HL-60 (cell line): ENCODE measurements around the gene MYO1B.

Source experiments
- DNase-seq, 2 experiments: peaks; one replicate each; pipeline ENCODE4 v3.0.0-alpha.2; 2010 to 2020; ENCODE audit warnings: low read depth in 1 of 2, low spot score in 1 of 2
- H3K27ac ChIP-seq: fragments of 250-450 bp; sonication (Bioruptor Pico); replicated peaks from 2 replicates; pipeline ENCODE4 v1.5.1; 2020; ENCODE audit warnings: mild to moderate bottlenecking, moderate library complexity
- H3K27me3 ChIP-seq: fragments of 250-450 bp; sonication (Bioruptor Pico); 2 replicates; pipeline ENCODE4 v1.5.1; 2021; ENCODE audit warnings: mild to moderate bottlenecking, moderate library complexity; ENCODE audit not compliant: insufficient read depth, poor library complexity, severe bottlenecking
- H3K4me3 ChIP-seq: replicated peaks from 2 replicates; pipeline ENCODE4 v1.5.1; 2011; ENCODE audit warnings: mild to moderate bottlenecking, control low read depth, low read length; ENCODE audit not compliant: insufficient read depth
- CTCF ChIP-seq: IDR thresholded peaks from one replicate; pipeline ENCODE4 v1.5.1; 2011; ENCODE audit warnings: low read length, control low read depth, inconsistent platforms; ENCODE audit not compliant: insufficient read depth
- GABPA ChIP-seq: IDR thresholded peaks from 2 replicates; pipeline ENCODE4 v1.6.1; 2012; ENCODE audit warnings: low read depth
- POLR2AphosphoS5 ChIP-seq: IDR thresholded peaks from 2 replicates; pipeline ENCODE4 v1.6.1; 2012; ENCODE audit warnings: low read depth
- SPI1 ChIP-seq: IDR thresholded peaks from 2 replicates; pipeline ENCODE4 v1.6.1; 2012; ENCODE audit warnings: low read depth, mild to moderate bottlenecking, borderline replicate concordance
- TF ChIP-seq, protein P1 (sequence below): IDR thresholded peaks from 2 replicates; pipeline ENCODE4 v1.6.1; 2012; ENCODE audit warnings: low read depth; ENCODE audit not compliant: insufficient replicate concordance

MYO1B gene

GRCh38 chr2:191246820-191247380, 1.7 kb downstream of the MYO1B start:
- no peak for TF ChIP-seq CTCF
- TF ChIP-seq, protein P1, sequence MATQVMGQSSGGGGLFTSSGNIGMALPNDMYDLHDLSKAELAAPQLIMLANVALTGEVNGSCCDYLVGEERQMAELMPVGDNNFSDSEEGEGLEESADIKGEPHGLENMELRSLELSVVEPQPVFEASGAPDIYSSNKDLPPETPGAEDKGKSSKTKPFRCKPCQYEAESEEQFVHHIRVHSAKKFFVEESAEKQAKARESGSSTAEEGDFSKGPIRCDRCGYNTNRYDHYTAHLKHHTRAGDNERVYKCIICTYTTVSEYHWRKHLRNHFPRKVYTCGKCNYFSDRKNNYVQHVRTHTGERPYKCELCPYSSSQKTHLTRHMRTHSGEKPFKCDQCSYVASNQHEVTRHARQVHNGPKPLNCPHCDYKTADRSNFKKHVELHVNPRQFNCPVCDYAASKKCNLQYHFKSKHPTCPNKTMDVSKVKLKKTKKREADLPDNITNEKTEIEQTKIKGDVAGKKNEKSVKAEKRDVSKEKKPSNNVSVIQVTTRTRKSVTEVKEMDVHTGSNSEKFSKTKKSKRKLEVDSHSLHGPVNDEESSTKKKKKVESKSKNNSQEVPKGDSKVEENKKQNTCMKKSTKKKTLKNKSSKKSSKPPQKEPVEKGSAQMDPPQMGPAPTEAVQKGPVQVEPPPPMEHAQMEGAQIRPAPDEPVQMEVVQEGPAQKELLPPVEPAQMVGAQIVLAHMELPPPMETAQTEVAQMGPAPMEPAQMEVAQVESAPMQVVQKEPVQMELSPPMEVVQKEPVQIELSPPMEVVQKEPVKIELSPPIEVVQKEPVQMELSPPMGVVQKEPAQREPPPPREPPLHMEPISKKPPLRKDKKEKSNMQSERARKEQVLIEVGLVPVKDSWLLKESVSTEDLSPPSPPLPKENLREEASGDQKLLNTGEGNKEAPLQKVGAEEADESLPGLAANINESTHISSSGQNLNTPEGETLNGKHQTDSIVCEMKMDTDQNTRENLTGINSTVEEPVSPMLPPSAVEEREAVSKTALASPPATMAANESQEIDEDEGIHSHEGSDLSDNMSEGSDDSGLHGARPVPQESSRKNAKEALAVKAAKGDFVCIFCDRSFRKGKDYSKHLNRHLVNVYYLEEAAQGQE = no peak
- no peak for TF ChIP-seq GABPA
- no peak for TF ChIP-seq POLR2AphosphoS5
- no peak for TF ChIP-seq SPI1
- Histone ChIP-seq H3K27me3 (peaks cover 37% of the 10 kb centered on the region), H3K27ac (no peak overlapping the region), H3K4me3 (no peak overlapping the region)
- DNase-seq = no peak

- TF ChIP-seq POLR2AphosphoS5 = no peak
- TF ChIP-seq, protein P1 = no peak
- no peak for TF ChIP-seq CTCF
- TF ChIP-seq SPI1 = no peak
- TF ChIP-seq GABPA = no peak
- no peak for DNase-seq
- Histone ChIP-seq H3K4me3 (no peak overlapping the region), H3K27ac (no peak overlapping the region), H3K27me3 (peaks cover 36% of the 10 kb centered on the region)
These were observed 2.3 kb downstream of the MYO1B start for GRCh38 chr2:191247381-191248057.

- no peak for DNase-seq
These were observed 4.1 kb downstream of the MYO1B start for GRCh38 chr2:191249156-191249813.

More at GRCh38 chr2:191249156-191249813, 4.1 kb downstream of the MYO1B start:
- TF ChIP-seq CTCF = no peak
- peak; percentile 83 for TF ChIP-seq SPI1
- TF ChIP-seq POLR2AphosphoS5 = no peak
- TF ChIP-seq, protein P1 = no peak
- TF ChIP-seq GABPA = no peak
- Histone ChIP-seq H3K27ac (no peak overlapping the region), H3K4me3 (no peak overlapping the region), H3K27me3 (peaks cover 24% of the 10 kb centered on the region)
